Measurements from ENCODE around the gene VSTM5. TPM values are rescaled to one million over a fixed set of nuclear protein-coding genes. Genes with fewer than 3 reads are reported as not detected.

The VSTM5 gene
- total RNA-seq, 4 donors from 2014 or later = 0.90 to 8.2 (median 2.7) TPM

- Histone ChIP-seq H3K4me3 (no peak overlapping the region), H3K4me1 (no peaks in the 10 kb centered on the region), H3K9me3 (peaks cover 0 to 5% (median 0%) of the 10 kb centered on the region in 4 donors), H3K36me3 (peaks cover 0 to 7% (median 0%) of the 10 kb centered on the region in 3 donors), H3K27me3 (no peaks in the 10 kb centered on the region), H3K27ac (no peak overlapping the region)
- DNase-seq (ENCODE audit: low spot score in 2 of 2) = no peak
- no peak for TF ChIP-seq EP300 (IDR thresholded peaks at IDR 0.05)
- TF ChIP-seq, protein P1, sequence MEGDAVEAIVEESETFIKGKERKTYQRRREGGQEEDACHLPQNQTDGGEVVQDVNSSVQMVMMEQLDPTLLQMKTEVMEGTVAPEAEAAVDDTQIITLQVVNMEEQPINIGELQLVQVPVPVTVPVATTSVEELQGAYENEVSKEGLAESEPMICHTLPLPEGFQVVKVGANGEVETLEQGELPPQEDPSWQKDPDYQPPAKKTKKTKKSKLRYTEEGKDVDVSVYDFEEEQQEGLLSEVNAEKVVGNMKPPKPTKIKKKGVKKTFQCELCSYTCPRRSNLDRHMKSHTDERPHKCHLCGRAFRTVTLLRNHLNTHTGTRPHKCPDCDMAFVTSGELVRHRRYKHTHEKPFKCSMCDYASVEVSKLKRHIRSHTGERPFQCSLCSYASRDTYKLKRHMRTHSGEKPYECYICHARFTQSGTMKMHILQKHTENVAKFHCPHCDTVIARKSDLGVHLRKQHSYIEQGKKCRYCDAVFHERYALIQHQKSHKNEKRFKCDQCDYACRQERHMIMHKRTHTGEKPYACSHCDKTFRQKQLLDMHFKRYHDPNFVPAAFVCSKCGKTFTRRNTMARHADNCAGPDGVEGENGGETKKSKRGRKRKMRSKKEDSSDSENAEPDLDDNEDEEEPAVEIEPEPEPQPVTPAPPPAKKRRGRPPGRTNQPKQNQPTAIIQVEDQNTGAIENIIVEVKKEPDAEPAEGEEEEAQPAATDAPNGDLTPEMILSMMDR (IDR thresholded peaks at IDR 0.05) = no peak
- TF ChIP-seq POLR2A (IDR thresholded peaks at IDR 0.05) = no peak
- 96% methylated on average over 4 of the region's 4 CpGs for WGBS, 2 donors
These were observed 78.3 kb downstream of the VSTM5 start for GRCh38 chr11:93772123-93772522.

DNA sequence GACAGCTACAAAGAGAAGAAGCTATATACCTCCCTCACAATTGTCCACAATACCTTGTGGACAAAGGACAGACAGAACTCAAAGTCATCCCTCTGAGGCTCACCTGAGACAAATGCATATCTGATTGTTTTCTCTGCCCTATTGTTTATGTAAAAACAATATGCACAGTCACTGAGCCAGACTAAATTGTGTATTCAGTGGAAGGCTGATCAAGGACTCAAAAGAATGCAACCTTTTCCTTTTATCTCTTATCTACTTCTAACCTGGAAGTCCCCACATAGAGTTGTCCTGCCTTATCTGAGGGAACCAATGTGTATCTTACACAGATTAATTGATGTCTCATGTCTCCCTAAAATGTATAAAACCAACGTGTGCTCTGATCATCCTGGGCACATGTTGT, 80.3 kb downstream of the VSTM5 start:
- Histone ChIP-seq H3K4me3 (no peak overlapping the region), H3K27me3 (no peaks in the 10 kb centered on the region), H3K36me3 (peaks cover 0 to 16% (median 0%) of the 10 kb centered on the region in 3 donors), H3K27ac (no peak overlapping the region), H3K9me3 (peaks cover 0 to 5% (median 0%) of the 10 kb centered on the region in 4 donors), H3K4me1 (no peaks in the 10 kb centered on the region)
- TF ChIP-seq, protein P1 (IDR thresholded peaks at IDR 0.05) = no peak
- TF ChIP-seq EP300 (IDR thresholded peaks at IDR 0.05) (no peak), POLR2A (IDR thresholded peaks at IDR 0.05) (no peak)
- 68 to 72% methylated on average over 1 of the region's 1 CpG for WGBS, 2 donors
- DNase-seq (ENCODE audit: low spot score in 2 of 2) = no peak

Small RNA genes within 50 kb of the gene (small RNA-seq; reads per million reads assigned to genes)
- not detected for gene RF00019

Other genes with a start within 250 kb of the VSTM5 start
- gene CEP295, start 188.9 kb downstream of the VSTM5 start, total RNA-seq = 10 to 100 TPM; 10.1 to 25.1 (median 19.5) TPM
- 100 to 1,000 TPM; 106 to 166 (median 127) TPM for gene TAF1D, start 109.1 kb downstream of the VSTM5 start, total RNA-seq
- 10 to 100 TPM; 23.4 to 43.1 (median 37.1) TPM for gene C11orf54, start 108.9 kb downstream of the VSTM5 start, total RNA-seq
- 10 to 100 TPM; 18.6 to 40.8 (median 37.2) TPM for gene MED17, start 66.3 kb downstream of the VSTM5 start, total RNA-seq
- not detected for gene HEPHL1, start 170.7 kb upstream of the VSTM5 start, total RNA-seq